SK-N-SH (cell line): ENCODE measurements around the gene NTM. TPM values are rescaled to one million over a fixed set of nuclear protein-coding genes. Genes with fewer than 3 reads are reported as not detected.

ENCODE experiments used
- CTCF ChIA-PET: fragments of 300-600, 350-600 bp; formaldehyde crosslinking; extraction: SDS; loops from one replicate; lab custom pipeline; 2021; lab: Yijun Ruan, JAX
- POLR2A ChIA-PET: fragments of 350-600 bp; sonication (Branson Sonifier 250); formaldehyde crosslinking; extraction: SDS; loops from one replicate; lab custom pipeline; 2020; ENCODE audit warnings: antibody characterized with exemption, inconsistent platforms; lab: Yijun Ruan, JAX
- DNase-seq: peaks from one replicate; pipeline ENCODE4 v3.0.0; 2012
- H2AFZ ChIP-seq: fragments of 200-600 bp; sonication (generic); 2 replicates; pipeline ENCODE4 v1.8.1; 2016; ENCODE audit warnings: antibody characterized with exemption, mild to moderate bottlenecking, low read depth
- H3F3A ChIP-seq: fragments of 200-600 bp; sonication (generic); replicated peaks from 2 replicates; pipeline ENCODE3; 2016; ENCODE audit warnings: antibody characterized with exemption, mild to moderate bottlenecking; ENCODE audit not compliant: insufficient read depth
- H3K27ac ChIP-seq, 2 experiments: fragments of 200-500 bp in 1 of 2; fragments of 200-600 bp in 1 of 2; sonication (Bioruptor generic) in 1 of 2; sonication (generic), shearing (Covaris generic) in 1 of 2; 2 replicates each; pipeline versions ENCODE4 v1.5.1 to v1.6.1; 2014 to 2016; ENCODE audit warnings: low read depth in 2 of 2, inconsistent platforms in 1 of 2, low read length in 1 of 2, mild to moderate bottlenecking in 1 of 2, mixed read lengths in 1 of 2
- H3K27me3 ChIP-seq: fragments of 200-600 bp; sonication (generic), shearing (Covaris generic); 2 replicates; pipeline ENCODE4 v1.6.1; 2016; ENCODE audit warnings: mixed run types; ENCODE audit not compliant: insufficient read depth
- H3K36me3 ChIP-seq, 2 experiments: fragments of 200-500 bp in 1 of 2; fragments of 200-600 bp in 1 of 2; sonication (Bioruptor generic) in 1 of 2; sonication (generic) in 1 of 2; replicated peaks in 1 of 2; 2 replicates each; pipeline versions ENCODE3 to v1.5.1; 2014 to 2016; ENCODE audit warnings: low read length in 1 of 2, mild to moderate bottlenecking in 1 of 2; ENCODE audit not compliant: insufficient read depth in 2 of 2, control insufficient read depth in 1 of 2
- H3K4me1 ChIP-seq, 2 experiments: fragments of 200-500 bp in 1 of 2; fragments of 200-600 bp in 1 of 2; sonication (Bioruptor generic) in 1 of 2; sonication (generic), shearing (Covaris generic) in 1 of 2; 2 replicates each; pipeline versions ENCODE4 v1.5.1 to v1.6.1; 2014 to 2016; ENCODE audit warnings: low read depth in 1 of 2, low read length in 1 of 2, mixed run types in 1 of 2; ENCODE audit not compliant: insufficient read depth in 2 of 2, control insufficient read depth in 1 of 2
- H3K4me2 ChIP-seq: fragments of 200-600 bp; sonication (generic), shearing (Covaris generic); 2 replicates; pipeline ENCODE4 v1.6.1; 2017; ENCODE audit warnings: mixed run types
- H3K4me3 ChIP-seq, 2 experiments: fragments of 200-500 bp in 1 of 2; fragments of 200-600 bp in 1 of 2; sonication (Bioruptor generic) in 1 of 2; sonication (generic), shearing (Covaris generic) in 1 of 2; 2 replicates each; pipeline versions ENCODE4 v1.5.1 to v1.8.1; 2014 to 2016; ENCODE audit warnings: low read depth in 2 of 2, inconsistent platforms in 1 of 2, low read length in 1 of 2, mild to moderate bottlenecking in 1 of 2, mixed read lengths in 1 of 2, moderate library complexity in 1 of 2
- H3K79me2 ChIP-seq: fragments of 200-600 bp; sonication (generic); 2 replicates; pipeline ENCODE4 v1.8.1; 2017; ENCODE audit warnings: mild to moderate bottlenecking; ENCODE audit not compliant: insufficient read depth
- H3K9ac ChIP-seq: fragments of 200-600 bp; sonication (generic); 2 replicates; pipeline ENCODE4 v1.6.1; 2017; ENCODE audit warnings: mixed run types
- H3K9me2 ChIP-seq: fragments of 200-600 bp; sonication (generic); 2 replicates; pipeline ENCODE4 v1.6.1; 2017; ENCODE audit warnings: mixed run types
- H3K9me3 ChIP-seq: fragments of 200-600 bp; sonication (generic); 2 replicates; pipeline ENCODE4 v1.6.1; 2017; ENCODE audit warnings: mixed run types, mild to moderate bottlenecking, moderate library complexity
- H4K20me1 ChIP-seq: fragments of 200-600 bp; sonication (generic); 2 replicates; pipeline ENCODE4 v1.6.1; 2017; ENCODE audit warnings: mild to moderate bottlenecking, mixed run types; ENCODE audit not compliant: insufficient read depth
- ELF1 ChIP-seq: IDR thresholded peaks from 2 replicates; pipeline ENCODE4 v1.4.0; 2012
- EZH2phosphoT487 ChIP-seq: fragments of 200-600 bp; sonication (generic); IDR thresholded peaks from 2 replicates; pipeline ENCODE4 v1.6.1; 2017; ENCODE audit warnings: low read depth, mixed run types, mild to moderate bottlenecking, antibody characterized with exemption, moderate library complexity, borderline replicate concordance
- FOXJ3 ChIP-seq: sonication (generic); formaldehyde crosslinking; IDR thresholded peaks from 2 replicates; pipeline ENCODE4 v1.5.1; 2020; ENCODE audit warnings: mild to moderate bottlenecking, missing genetic modification reagents
- GABPA ChIP-seq: IDR thresholded peaks from 2 replicates; pipeline ENCODE4 v1.4.0; 2012; ENCODE audit warnings: low read depth, mild to moderate bottlenecking
- IRF3 ChIP-seq: fragments of 150-350 bp; IDR thresholded peaks from 2 replicates; pipeline ENCODE4 v1.6.1; 2016; ENCODE audit warnings: mild to moderate bottlenecking, low read depth, low read length
- JUND ChIP-seq: IDR thresholded peaks from 2 replicates; pipeline ENCODE4 v1.4.0; 2012
- MEF2A ChIP-seq: IDR thresholded peaks from 2 replicates; pipeline ENCODE4 v1.4.0; 2012; ENCODE audit warnings: low read depth, borderline replicate concordance
- MXI1 ChIP-seq: IDR thresholded peaks from 2 replicates; pipeline ENCODE4 v1.6.1; 2012; ENCODE audit warnings: mild to moderate bottlenecking, low read depth, low read length, improper control_type of control experiment
- NFIC ChIP-seq: IDR thresholded peaks from 2 replicates; pipeline ENCODE4 v1.4.0; 2012; ENCODE audit warnings: borderline replicate concordance
- RAD21 ChIP-seq: IDR thresholded peaks from 2 replicates; pipeline ENCODE4 v1.6.1; 2012; ENCODE audit warnings: mild to moderate bottlenecking, low read length
- REST ChIP-seq: IDR thresholded peaks from 2 replicates; pipeline ENCODE4 v1.6.1; 2012; ENCODE audit warnings: mild to moderate bottlenecking, low read depth, low read length, moderate library complexity
- RXRA ChIP-seq: IDR thresholded peaks from 2 replicates; pipeline ENCODE4 v1.4.0; 2012; ENCODE audit warnings: low read depth, mild to moderate bottlenecking, borderline replicate concordance
- SIN3A ChIP-seq: IDR thresholded peaks from 2 replicates; pipeline ENCODE4 v1.6.1; 2012; ENCODE audit warnings: low read depth, mild to moderate bottlenecking, low read length, moderate library complexity, borderline replicate concordance
- SMC3 ChIP-seq: IDR thresholded peaks from 2 replicates; pipeline ENCODE4 v1.6.1; 2012; ENCODE audit warnings: low read depth, low read length, improper control_type of control experiment
- TAF1 ChIP-seq: IDR thresholded peaks from 2 replicates; pipeline ENCODE4 v1.6.1; 2012; ENCODE audit warnings: low read depth, mild to moderate bottlenecking, low read length, moderate library complexity, borderline replicate concordance
- USF1 ChIP-seq: IDR thresholded peaks from 2 replicates; pipeline ENCODE4 v1.4.0; 2012; ENCODE audit warnings: low read depth, borderline replicate concordance
- USF2 ChIP-seq: fragments of 150-350 bp; IDR thresholded peaks from 2 replicates; pipeline ENCODE4 v1.6.1; 2017; ENCODE audit warnings: antibody characterized with exemption, low read length, low read depth, borderline replicate concordance
- WGBS: methylation state at CpG from one replicate; pipeline ENCODE4 v1.1.6; 2017; ENCODE audit warnings: low lambda C conversion rate; 5-methylcytosine and 5-hydroxymethylcytosine counted together
- polyA plus RNA-seq, 3 experiments: library from polyadenylated mRNA; depleted of rRNA; stranded (reverse); fragments of >200 nt; gene quantifications; 2 replicates each; pipeline ENCODE4 v1.2.3, GENCODE V29; 2012

NTM gene
- polyA plus RNA-seq, 1 of the 3 experiments (the other 2 are of a cell fraction), result 20.0 TPM

- no peak for DNase-seq
- Histone ChIP-seq H3K79me2 (peaks cover 7% of the 10 kb centered on the region; the same call in 1 of the 2 replicates), H3K9ac (no peak overlapping the region), H4K20me1 (no peaks in the 10 kb centered on the region), H3K9me3 (no peaks in the 10 kb centered on the region; the same call in 1 of the 2 replicates), H3K4me3 (no peak overlapping the region), H3K27ac (peak overlapping the region; percentile 39 to 81; a peak in 3 of 4 replicates), H3K9me2 (no peaks in the 10 kb centered on the region), H2AFZ (no peak overlapping the region), H3K4me1 (peaks cover 6 to 35% of the 10 kb centered on the region in 2 experiments), H3K4me2 (no peak overlapping the region), H3F3A (peaks cover 16% of the 10 kb centered on the region), H3K36me3 (no peaks in the 10 kb centered on the region), H3K27me3 (no peaks in the 10 kb centered on the region)
- WGBS, result 86% methylated on average over 5 of the region's 5 CpGs
- POLR2A ChIA-PET, result no interaction called here
- CTCF ChIA-PET, result interaction anchor here (1.2 to 2.6 kb wide), 3 partner anchors 151 to 274 kb away, joined by 5 to 12 read pairs (median 10); no protein-coding TSS in a partner anchor
- TF ChIP-seq NFIC, result no peak
- no peak for TF ChIP-seq REST
- no peak for TF ChIP-seq SIN3A
- TF ChIP-seq JUND, result no peak
- no peak for TF ChIP-seq GABPA
- TF ChIP-seq SMC3, result no peak
- TF ChIP-seq ELF1, result no peak
- TF ChIP-seq RXRA, result no peak
- TF ChIP-seq USF1, result no peak
- no peak for TF ChIP-seq EZH2phosphoT487
- no peak for TF ChIP-seq RAD21
- TF ChIP-seq MEF2A, result no peak
- TF ChIP-seq USF2, result no peak
- no peak for TF ChIP-seq MXI1
- no peak for TF ChIP-seq TAF1
- no peak for TF ChIP-seq FOXJ3 (CRISPR knock-in tag)
- TF ChIP-seq IRF3, result no peak
- TF ChIP-seq, all 33 proteins: peak for 0
Measured at GRCh38 chr11:132022285-132022684, 651.9 kb downstream of the NTM start.
